ENCODE results near the gene LSP1. TPM values are rescaled to one million over a fixed set of nuclear protein-coding genes. Genes with fewer than 3 reads are reported as not detected.

The LSP1 gene
- total RNA-seq, 3 donors from 2014 or later, result 21.4 to 36.0 (median 23.6) TPM

- Histone ChIP-seq H3K4me1 (no peaks in the 10 kb centered on the region), H3K9me3 (no peaks in the 10 kb centered on the region), H3K4me3 (no peak overlapping the region), H3K36me3 (no peaks in the 10 kb centered on the region), H3K27ac (no peak overlapping the region), H3K27me3 (no peaks in the 10 kb centered on the region)
- no peak for TF ChIP-seq CTCF (IDR thresholded peaks at IDR 0.05)
- no peak for TF ChIP-seq POLR2AphosphoS5 (IDR thresholded peaks at IDR 0.05)
- no peak for TF ChIP-seq POLR2A (IDR thresholded peaks at IDR 0.05)
- intact Hi-C loops (cut with DNase I; ENCODE audit: low total_unique reads), result no loop called here
- DNase-seq (ENCODE audit: low spot score in 2 of 2), result no peak
Observed at GRCh38 chr11:1934335-1935155, 81.7 kb downstream of the LSP1 start.

GRCh38 chr11:1935156-1936071 is 82.5 kb downstream of the LSP1 start:
- Histone ChIP-seq H3K27ac (no peak overlapping the region), H3K9me3 (no peaks in the 10 kb centered on the region), H3K36me3 (no peaks in the 10 kb centered on the region), H3K4me3 (no peak overlapping the region), H3K27me3 (no peaks in the 10 kb centered on the region), H3K4me1 (no peaks in the 10 kb centered on the region)
- intact Hi-C loops (cut with DNase I; ENCODE audit: low total_unique reads), result no loop called here
- TF ChIP-seq POLR2A (IDR thresholded peaks at IDR 0.05), result no peak
- TF ChIP-seq CTCF (IDR thresholded peaks at IDR 0.05), result no peak
- no peak for TF ChIP-seq POLR2AphosphoS5 (IDR thresholded peaks at IDR 0.05)
- DNase-seq (ENCODE audit: low spot score in 2 of 2), result no peak

- Histone ChIP-seq H3K9me3 (no peaks in the 10 kb centered on the region), H3K27me3 (no peaks in the 10 kb centered on the region), H3K36me3 (no peaks in the 10 kb centered on the region), H3K4me3 (no peak overlapping the region), H3K4me1 (no peaks in the 10 kb centered on the region), H3K27ac (no peak overlapping the region)
- DNase-seq (ENCODE audit: low spot score in 2 of 2), result no peak
- TF ChIP-seq POLR2A (IDR thresholded peaks at IDR 0.05), result no peak
- TF ChIP-seq CTCF (IDR thresholded peaks at IDR 0.05), result no peak
- no peak for TF ChIP-seq POLR2AphosphoS5 (IDR thresholded peaks at IDR 0.05)
- intact Hi-C loops (cut with DNase I; ENCODE audit: low total_unique reads), result no loop called here
Observed at GRCh38 chr11:1936072-1936780, 83.3 kb downstream of the LSP1 start.

GRCh38 chr11:1936781-1937615 is 84.1 kb downstream of the LSP1 start:
- intact Hi-C loops (cut with DNase I; ENCODE audit: low total_unique reads), result no loop called here
- DNase-seq (ENCODE audit: low spot score in 2 of 2), result no peak
- TF ChIP-seq CTCF (IDR thresholded peaks at IDR 0.05), result no peak
- no peak for TF ChIP-seq POLR2A (IDR thresholded peaks at IDR 0.05)
- no peak for TF ChIP-seq POLR2AphosphoS5 (IDR thresholded peaks at IDR 0.05)

More at GRCh38 chr11:1936781-1937615, 84.1 kb downstream of the LSP1 start:
- Histone ChIP-seq H3K36me3 (no peaks in the 10 kb centered on the region), H3K27me3 (no peaks in the 10 kb centered on the region), H3K4me1 (no peaks in the 10 kb centered on the region), H3K27ac (no peak overlapping the region), H3K9me3 (no peaks in the 10 kb centered on the region), H3K4me3 (no peak overlapping the region)
